Smooth muscle cell (in vitro differentiated cells): ENCODE results near the gene PSME3. TPM values are rescaled to one million over a fixed set of nuclear protein-coding genes. Genes with fewer than 3 reads are reported as not detected.

Source experiments
- DNase-seq: peaks from one replicate; lab custom pipeline; 2025; ENCODE audit not compliant: unreplicated experiment; lab: John Stamatoyannopoulos, UW
- H2AFZ ChIP-seq: fragments of 200-600 bp; sonication (generic); 2 replicates; pipeline ENCODE4 v1.6.0; 2016; ENCODE audit warnings: antibody characterized with exemption, low read depth, mild to moderate bottlenecking
- H3F3A ChIP-seq: fragments of 200-600 bp; sonication (generic); 2 replicates; pipeline ENCODE4 v1.6.0; 2017; ENCODE audit warnings: antibody characterized with exemption, low read depth
- H3K27ac ChIP-seq: fragments of 200-600 bp; sonication (generic); 2 replicates; pipeline ENCODE4 v1.5.1; 2016; ENCODE audit warnings: low read depth, mild to moderate bottlenecking
- H3K27me3 ChIP-seq: fragments of 200-600 bp; sonication (generic); 2 replicates; pipeline ENCODE4 v1.6.1; 2016; ENCODE audit warnings: low read depth, mild to moderate bottlenecking
- H3K36me3 ChIP-seq: fragments of 200-600 bp; sonication (generic); 2 replicates; pipeline ENCODE4 v1.5.1; 2016; ENCODE audit warnings: low read depth
- H3K4me1 ChIP-seq: fragments of 200-600 bp; sonication (generic); 2 replicates; pipeline ENCODE4 v1.5.1; 2016; ENCODE audit warnings: low read depth
- H3K4me2 ChIP-seq: fragments of 200-600 bp; sonication (generic); 2 replicates; pipeline ENCODE4 v1.6.0; 2016; ENCODE audit warnings: mild to moderate bottlenecking
- H3K4me3 ChIP-seq: fragments of 200-600 bp; sonication (generic); 2 replicates; pipeline ENCODE4 v1.5.1; 2016; ENCODE audit warnings: mild to moderate bottlenecking
- H3K79me2 ChIP-seq: fragments of 200-600 bp; sonication (generic); 2 replicates; pipeline ENCODE4 v1.6.0; 2016; ENCODE audit warnings: low read depth, mild to moderate bottlenecking
- H3K9ac ChIP-seq: fragments of 200-600 bp; sonication (generic); 2 replicates; pipeline ENCODE4 v1.6.0; 2016; ENCODE audit warnings: low read depth
- H3K9me3 ChIP-seq: fragments of 200-600 bp; sonication (generic); replicated peaks from 2 replicates; pipeline ENCODE4 v1.5.1; 2016; ENCODE audit warnings: low read depth
- H4K20me1 ChIP-seq: fragments of 200-600 bp; sonication (generic); 2 replicates; pipeline ENCODE4 v1.6.0; 2016; ENCODE audit warnings: low read depth
- WGBS: methylation state at CpG from one replicate; pipeline ENCODE4 v1.1.7; 2016; ENCODE audit warnings: low lambda C conversion rate; 5-methylcytosine and 5-hydroxymethylcytosine counted together
- microRNA-seq: library from miRNA; unstranded; fragments of <30 nt; microRNA quantifications from one replicate; pipeline ENCODE4, GENCODE V29; 2016; ENCODE audit warnings: borderline number of aligned reads
- polyA plus RNA-seq: library from polyadenylated mRNA; unstranded; fragments of >200 nt; fragmentation: Nextera tagmentation; extraction: Ambion mirVana; gene quantifications from 2 replicates; pipeline ENCODE4 v1.2.1, GENCODE V29; 2016
- small RNA-seq: library from RNA; depleted of rRNA; stranded (forward); fragments of <200 nt; gene quantifications from one replicate; pipeline ENCODE3, GENCODE V24; 2014
- total RNA-seq: library from RNA; depleted of rRNA; stranded (reverse); fragments of >200 nt; gene quantifications from 2 replicates; pipeline ENCODE4 v1.2.3, GENCODE V29; 2014
- TF ChIP-seq, protein P1 (sequence below): fragments of 200-600 bp; sonication (generic); IDR thresholded peaks from 2 replicates; pipeline ENCODE4 v1.5.1; 2017; ENCODE audit warnings: borderline replicate concordance, mild to moderate bottlenecking, antibody characterized with exemption; ENCODE audit not compliant: insufficient read depth, poor library complexity, severe bottlenecking

The PSME3 gene
- total and polyA plus RNA-seq, 2 experiments from 2014 or later, result 67.1 to 85.3 TPM

DNA sequence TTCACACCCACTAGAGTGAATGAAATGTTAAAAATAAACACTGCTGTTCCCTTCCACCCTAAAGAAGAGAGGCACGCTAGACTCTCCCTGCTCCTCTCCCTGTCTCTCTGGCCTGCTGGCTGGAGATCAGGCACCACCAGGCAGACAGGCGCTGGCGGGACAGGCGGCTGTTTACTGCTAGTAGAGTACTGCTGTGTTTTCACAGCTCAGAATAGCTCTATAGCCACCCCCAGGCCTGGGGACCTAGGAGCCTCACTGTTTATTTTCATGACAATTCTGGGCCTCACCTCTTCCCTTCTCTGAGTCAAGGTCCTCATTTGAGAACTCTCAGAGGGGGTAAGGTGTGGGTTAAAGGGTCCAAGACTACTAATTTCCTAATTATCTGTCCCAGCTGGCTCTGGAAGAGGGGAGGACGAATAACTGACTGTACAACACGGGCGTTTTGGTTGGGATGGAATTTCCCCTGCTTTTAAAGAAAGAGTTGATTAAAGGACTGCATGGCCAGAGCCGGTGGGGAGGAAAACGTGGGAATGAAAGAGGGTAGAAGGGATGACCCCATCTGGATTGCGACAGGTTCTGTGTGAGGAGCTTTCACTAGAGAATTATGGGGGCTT, 58.4 kb downstream of the PSME3 start:
- peak; percentile 8 for DNase-seq
- 35% methylated on average over 10 of the region's 10 CpGs for WGBS
- peak overlapping the region; percentile 65 for H3K27ac ChIP-seq
- TF ChIP-seq, protein P1, sequence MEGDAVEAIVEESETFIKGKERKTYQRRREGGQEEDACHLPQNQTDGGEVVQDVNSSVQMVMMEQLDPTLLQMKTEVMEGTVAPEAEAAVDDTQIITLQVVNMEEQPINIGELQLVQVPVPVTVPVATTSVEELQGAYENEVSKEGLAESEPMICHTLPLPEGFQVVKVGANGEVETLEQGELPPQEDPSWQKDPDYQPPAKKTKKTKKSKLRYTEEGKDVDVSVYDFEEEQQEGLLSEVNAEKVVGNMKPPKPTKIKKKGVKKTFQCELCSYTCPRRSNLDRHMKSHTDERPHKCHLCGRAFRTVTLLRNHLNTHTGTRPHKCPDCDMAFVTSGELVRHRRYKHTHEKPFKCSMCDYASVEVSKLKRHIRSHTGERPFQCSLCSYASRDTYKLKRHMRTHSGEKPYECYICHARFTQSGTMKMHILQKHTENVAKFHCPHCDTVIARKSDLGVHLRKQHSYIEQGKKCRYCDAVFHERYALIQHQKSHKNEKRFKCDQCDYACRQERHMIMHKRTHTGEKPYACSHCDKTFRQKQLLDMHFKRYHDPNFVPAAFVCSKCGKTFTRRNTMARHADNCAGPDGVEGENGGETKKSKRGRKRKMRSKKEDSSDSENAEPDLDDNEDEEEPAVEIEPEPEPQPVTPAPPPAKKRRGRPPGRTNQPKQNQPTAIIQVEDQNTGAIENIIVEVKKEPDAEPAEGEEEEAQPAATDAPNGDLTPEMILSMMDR, result no peak
- no peaks in the 10 kb centered on the region for H4K20me1 ChIP-seq
- peaks cover 7% of the 10 kb centered on the region for H3F3A ChIP-seq
- peak overlapping the region; percentile 24 for H3K9ac ChIP-seq
- H3K36me3 ChIP-seq, result no peaks in the 10 kb centered on the region
- H3K4me2 ChIP-seq, result no peak overlapping the region
- no peak overlapping the region for H3K4me3 ChIP-seq
- H3K27me3 ChIP-seq, result no peaks in the 10 kb centered on the region
- peak overlapping the region; percentile 52 for H2AFZ ChIP-seq
- H3K79me2 ChIP-seq, result no peaks in the 10 kb centered on the region
- H3K4me1 ChIP-seq, result peaks cover 3% of the 10 kb centered on the region
- no peaks in the 10 kb centered on the region for H3K9me3 ChIP-seq

GRCh38 chr17:42893359-42893758, 60.2 kb downstream of the PSME3 start:
- TF ChIP-seq, protein P1, result no peak
- Histone ChIP-seq H3K4me1 (peaks cover 3% of the 10 kb centered on the region), H4K20me1 (no peaks in the 10 kb centered on the region), H3K4me3 (no peak overlapping the region), H3K9ac (no peak overlapping the region), H2AFZ (no peak overlapping the region), H3K79me2 (no peaks in the 10 kb centered on the region), H3K36me3 (no peaks in the 10 kb centered on the region), H3F3A (peaks cover 7% of the 10 kb centered on the region), H3K4me2 (no peak overlapping the region), H3K27ac (no peak overlapping the region), H3K9me3 (no peaks in the 10 kb centered on the region), H3K27me3 (no peaks in the 10 kb centered on the region)
- DNase-seq, result no peak
- WGBS, result 83% methylated on average over 4 of the region's 4 CpGs

Small RNA genes within 50 kb of the gene (microRNA-seq; reads per million reads assigned to microRNA genes)
- 2.3 reads per million for gene MIR6781

Small RNA genes within 50 kb of the gene (small RNA-seq; reads per million reads assigned to genes)
- not detected for gene MIR6781
- not detected for gene RNU6-287P

Other genes with a start within 250 kb of the PSME3 start
- gene RETREG3, start 224.0 kb upstream of the PSME3 start, total RNA-seq, result 40.4 and 67.8 TPM in 2 replicates
- 32.6 and 34.1 TPM in 2 replicates for gene RETREG3, start 224.0 kb upstream of the PSME3 start, polyA plus RNA-seq
- 31.6 and 38.7 TPM in 2 replicates for gene TUBG1, start 223.7 kb upstream of the PSME3 start, total RNA-seq
- gene TUBG1, start 223.7 kb upstream of the PSME3 start, polyA plus RNA-seq, result 91.2 and 102 TPM in 2 replicates
- gene TUBG2, start 174.1 kb upstream of the PSME3 start, total RNA-seq, result 23.1 and 28.2 TPM in 2 replicates
- gene TUBG2, start 174.1 kb upstream of the PSME3 start, polyA plus RNA-seq, result 42.3 and 54.6 TPM in 2 replicates
- gene PLEKHH3, start 156.4 kb upstream of the PSME3 start, total RNA-seq, result 5.0 and 13.3 TPM in 2 replicates
- gene PLEKHH3, start 156.4 kb upstream of the PSME3 start, polyA plus RNA-seq, result 23.6 and 23.7 TPM in 2 replicates
- gene CCR10, start 151.6 kb upstream of the PSME3 start, total RNA-seq, result 10.1 TPM in 1 of 2 replicates, not detected in the other
- gene CCR10, start 151.6 kb upstream of the PSME3 start, polyA plus RNA-seq, result 2.0 and 3.8 TPM in 2 replicates
- 7.1 and 9.5 TPM in 2 replicates for gene CNTNAP1, start 150.9 kb upstream of the PSME3 start, total RNA-seq
- 2.0 and 4.5 TPM in 2 replicates for gene CNTNAP1, start 150.9 kb upstream of the PSME3 start, polyA plus RNA-seq
- gene EZH1, start 88.4 kb upstream of the PSME3 start, total RNA-seq, result 15.6 and 19.4 TPM in 2 replicates
- 8.0 and 10.0 TPM in 2 replicates for gene EZH1, start 88.4 kb upstream of the PSME3 start, polyA plus RNA-seq
- 8.6 and 8.9 TPM in 2 replicates for gene RAMP2, start 72.2 kb upstream of the PSME3 start, total RNA-seq
- gene RAMP2, start 72.2 kb upstream of the PSME3 start, polyA plus RNA-seq, result 22.0 and 25.7 TPM in 2 replicates
- 91.0 and 108 TPM in 2 replicates for gene VPS25, start 59.9 kb upstream of the PSME3 start, total RNA-seq
- 129 and 139 TPM in 2 replicates for gene VPS25, start 59.9 kb upstream of the PSME3 start, polyA plus RNA-seq
- 0.22 and 0.49 TPM in 2 replicates for gene WNK4, start 52.8 kb upstream of the PSME3 start, total RNA-seq
- gene WNK4, start 52.8 kb upstream of the PSME3 start, polyA plus RNA-seq, result 0.39 TPM in 1 of 2 replicates, not detected in the other
- 71.1 and 106 TPM in 2 replicates for gene COA3, start 34.7 kb upstream of the PSME3 start, total RNA-seq
- gene COA3, start 34.7 kb upstream of the PSME3 start, polyA plus RNA-seq, result 127 and 147 TPM in 2 replicates
- gene CNTD1, start 34.5 kb upstream of the PSME3 start, total RNA-seq, result not detected in 2 replicates
- gene CNTD1, start 34.5 kb upstream of the PSME3 start, polyA plus RNA-seq, result 0.17 and 0.71 TPM in 2 replicates
- 57.5 and 66.5 TPM in 2 replicates for gene BECN1, start 9.1 kb upstream of the PSME3 start, total RNA-seq
- gene BECN1, start 9.1 kb upstream of the PSME3 start, polyA plus RNA-seq, result 54.8 and 61.9 TPM in 2 replicates
- gene AOC2, start 11.2 kb downstream of the PSME3 start, total RNA-seq, result 1.6 and 2.3 TPM in 2 replicates
- gene AOC2, start 11.2 kb downstream of the PSME3 start, polyA plus RNA-seq, result 0.91 and 2.1 TPM in 2 replicates
- gene AOC3, start 17.8 kb downstream of the PSME3 start, total RNA-seq, result 0.63 and 0.90 TPM in 2 replicates
- gene AOC3, start 17.8 kb downstream of the PSME3 start, polyA plus RNA-seq, result 0.65 and 1.5 TPM in 2 replicates
- not detected in 2 replicates for gene G6PC1, start 67.4 kb downstream of the PSME3 start, total RNA-seq
- gene G6PC1, start 67.4 kb downstream of the PSME3 start, polyA plus RNA-seq, result not detected in 2 replicates
- gene AARSD1, start 131.1 kb downstream of the PSME3 start, total RNA-seq, result 18.6 and 22.0 TPM in 2 replicates
- gene AARSD1, start 131.1 kb downstream of the PSME3 start, polyA plus RNA-seq, result 48.0 and 74.0 TPM in 2 replicates
- 1.3 and 6.7 TPM in 2 replicates for gene PTGES3L, start 146.7 kb downstream of the PSME3 start, total RNA-seq
- gene PTGES3L, start 146.7 kb downstream of the PSME3 start, polyA plus RNA-seq, result 6.8 and 8.3 TPM in 2 replicates
- 8.2 and 9.3 TPM in 2 replicates for gene RUNDC1, start 147.2 kb downstream of the PSME3 start, total RNA-seq
- 15.7 and 19.2 TPM in 2 replicates for gene RUNDC1, start 147.2 kb downstream of the PSME3 start, polyA plus RNA-seq
- 1,947 and 2,084 TPM in 2 replicates for gene RPL27, start 165.0 kb downstream of the PSME3 start, total RNA-seq
- gene RPL27, start 165.0 kb downstream of the PSME3 start, polyA plus RNA-seq, result 963 and 994 TPM in 2 replicates
- 1.5 and 1.9 TPM in 2 replicates for gene IFI35, start 173.4 kb downstream of the PSME3 start, total RNA-seq
- gene IFI35, start 173.4 kb downstream of the PSME3 start, polyA plus RNA-seq, result 6.3 and 7.4 TPM in 2 replicates
- gene VAT1, start 189.0 kb downstream of the PSME3 start, total RNA-seq, result 146 and 174 TPM in 2 replicates
- gene VAT1, start 189.0 kb downstream of the PSME3 start, polyA plus RNA-seq, result 218 and 229 TPM in 2 replicates
- 0.27 and 0.81 TPM in 2 replicates for gene RND2, start 191.8 kb downstream of the PSME3 start, total RNA-seq
- 1.1 and 1.7 TPM in 2 replicates for gene RND2, start 191.8 kb downstream of the PSME3 start, polyA plus RNA-seq